Neural crest cell (in vitro differentiated cells): ENCODE data around the gene C11orf58. TPM values are rescaled to one million over a fixed set of nuclear protein-coding genes. Genes with fewer than 3 reads are reported as not detected.

Experiments
- DNase-seq: peaks from one replicate; pipeline ENCODE4 v3.0.0; 2021; ENCODE audit warnings: low read depth, mixed read lengths, low spot score
- H3K27ac Mint-ChIP-seq: one replicate; pipeline ENCODE4 v1.8.0; 2021; ENCODE audit warnings: mild to moderate bottlenecking, mixed read lengths; ENCODE audit not compliant: unreplicated experiment
- H3K27me3 Mint-ChIP-seq: 2 replicates; pipeline ENCODE4 v1.8.0; 2021; ENCODE audit warnings: low read depth, mild to moderate bottlenecking, mixed read lengths
- H3K36me3 Mint-ChIP-seq: 2 replicates; pipeline ENCODE4 v1.8.0; 2021; ENCODE audit warnings: low read depth, mild to moderate bottlenecking, mixed read lengths
- H3K4me1 Mint-ChIP-seq: 2 replicates; pipeline ENCODE4 v1.8.0; 2021; ENCODE audit warnings: mixed read lengths
- H3K4me3 Mint-ChIP-seq: one replicate; pipeline ENCODE4 v1.8.0; 2021; ENCODE audit warnings: mild to moderate bottlenecking, mixed read lengths
- H3K9me3 Mint-ChIP-seq: 2 replicates; pipeline ENCODE4 v1.8.0; 2021; ENCODE audit warnings: mixed read lengths
- CTCF ChIP-seq: fragments of 200-600 bp; sonication (generic); conservative IDR thresholded peaks from 2 replicates; pipeline ENCODE4 v1.5.0; 2021; ENCODE audit warnings: antibody characterized with exemption, mild to moderate bottlenecking
- long read RNA-seq: library from polyadenylated mRNA; unstranded; transcript quantifications from one replicate; pipeline ENCODE4 v2.0.0, GENCODE V29; 2020
- total RNA-seq: library from RNA; stranded (reverse); gene quantifications from 2 replicates; pipeline ENCODE4 v1.2.1, GENCODE V29; 2021

Gene C11orf58
- 187 and 203 TPM in 2 replicates for total RNA-seq
- long read RNA-seq, transcript C11orf58-201 (5 exons, 2,049 nt): major isoform, 780 of 832 reads
- long read RNA-seq, partial matches to known transcripts: 7 of 832 reads
- long read RNA-seq, other reads (novel, unspliced or antisense): 41 of 832 reads

DNA sequence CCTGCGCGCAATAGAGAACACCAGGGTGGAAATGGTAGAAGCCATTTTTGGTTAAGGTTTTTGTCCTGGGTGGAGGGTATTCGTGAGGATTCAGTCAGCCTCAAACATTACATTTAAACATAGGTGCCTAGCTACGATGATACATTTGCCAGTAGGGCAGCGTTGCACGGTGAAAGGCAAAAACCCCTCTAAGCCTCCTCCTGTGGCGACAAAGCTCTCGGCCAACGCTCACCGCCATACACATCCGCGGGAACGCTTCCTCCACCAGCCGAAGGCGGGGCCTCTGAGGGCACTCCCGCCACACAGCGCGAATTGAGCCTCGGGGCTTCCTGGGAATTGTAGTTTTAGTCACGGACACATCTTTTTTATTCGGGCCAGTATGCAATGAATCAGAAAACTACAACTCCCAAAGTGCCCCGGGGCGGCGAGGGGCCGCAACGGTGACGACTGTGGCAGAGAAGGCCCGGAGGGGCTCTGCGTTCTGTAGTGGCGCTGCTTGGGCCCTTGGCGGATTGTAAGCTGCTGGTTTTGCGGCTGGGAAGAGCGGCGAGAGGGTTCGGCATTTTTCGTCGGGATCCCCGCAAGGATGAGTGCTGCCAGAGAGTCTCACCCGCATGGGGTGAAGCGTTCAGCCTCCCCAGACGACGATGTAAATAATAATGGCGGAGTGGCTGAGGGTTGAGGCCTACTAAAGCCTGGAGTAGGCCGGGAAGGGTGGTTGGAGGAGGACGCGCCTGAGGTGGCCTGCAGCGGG is at the start of gene C11orf58:
C11orf58 (plus strand) TSS at position 455 of the 754 bp plus-strand sequence; CDS start at position 587, 132 bp downstream.
- no peaks in the 10 kb centered on the region for H3K27me3 Mint-ChIP-seq
- no peak for TF ChIP-seq CTCF
- no peak within 1 kb of the TSS for H3K4me3 Mint-ChIP-seq
- H3K27ac Mint-ChIP-seq: peak within 1 kb of the TSS; percentile 84
- DNase-seq: peak; percentile 95
- H3K36me3 Mint-ChIP-seq: peaks cover 8% of the 10 kb centered on the region
- H3K4me1 Mint-ChIP-seq: peaks cover 21% of the 10 kb centered on the region
- H3K9me3 Mint-ChIP-seq: no peaks in the 10 kb centered on the region

DNA sequence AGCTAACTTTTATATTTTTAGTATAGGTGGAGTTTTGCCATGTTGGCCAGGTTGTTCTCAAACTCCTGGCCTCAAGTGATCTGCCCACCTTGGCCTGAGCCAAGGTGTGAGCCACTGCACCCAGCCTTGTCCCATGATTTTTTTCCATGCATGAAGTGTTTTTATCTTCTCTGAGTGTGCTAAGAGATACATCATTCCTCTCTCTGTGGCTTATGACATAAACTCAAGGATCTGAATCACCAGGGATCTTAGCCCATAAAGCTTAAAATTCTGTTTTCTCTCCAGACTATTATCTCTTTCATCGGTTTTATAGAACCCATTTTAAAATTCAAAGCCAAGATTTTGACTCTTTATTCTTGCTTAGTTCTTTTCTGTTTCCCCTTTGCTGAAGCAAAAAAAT is 48.4 kb upstream of the C11orf58 start:
- TF ChIP-seq CTCF: no peak
- Mint-ChIP-seq H3K36me3 (no peaks in the 10 kb centered on the region), H3K9me3 (peaks cover 3% of the 10 kb centered on the region), H3K4me3 (no peak overlapping the region), H3K27me3 (no peaks in the 10 kb centered on the region), H3K27ac (no peak overlapping the region), H3K4me1 (no peaks in the 10 kb centered on the region)
- DNase-seq: no peak

- no peaks in the 10 kb centered on the region for H3K9me3 Mint-ChIP-seq
- H3K36me3 Mint-ChIP-seq: no peaks in the 10 kb centered on the region
- H3K4me3 Mint-ChIP-seq: no peak overlapping the region
- DNase-seq: no peak
- no peak for TF ChIP-seq CTCF
- H3K27me3 Mint-ChIP-seq: no peaks in the 10 kb centered on the region
- H3K4me1 Mint-ChIP-seq: no peaks in the 10 kb centered on the region
- H3K27ac Mint-ChIP-seq: no peak overlapping the region
Observed at GRCh38 chr11:16703795-16704194, 34.7 kb upstream of the C11orf58 start.

DNA sequence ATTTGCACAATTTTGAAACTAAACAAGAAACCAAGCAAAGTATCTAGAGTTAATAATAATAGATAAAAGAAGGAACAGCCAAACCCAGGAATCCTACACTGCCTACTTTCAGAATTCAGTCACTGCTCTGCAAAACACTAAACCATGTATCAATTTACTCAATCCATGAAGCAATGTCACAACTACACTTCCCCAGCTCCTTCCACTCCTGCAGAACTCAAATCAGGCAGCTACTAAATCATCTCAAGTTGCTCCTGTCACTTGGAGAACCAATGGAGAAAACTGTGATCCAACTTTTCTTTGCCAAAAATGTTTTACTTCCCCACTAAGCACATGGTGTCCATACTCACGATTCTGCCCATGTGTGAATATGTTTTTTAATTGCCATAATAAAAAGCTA is 24.9 kb upstream of the C11orf58 start:
- no peak for DNase-seq
- no peak for TF ChIP-seq CTCF
- Mint-ChIP-seq H3K4me3 (no peak overlapping the region), H3K27me3 (no peaks in the 10 kb centered on the region), H3K4me1 (peaks cover 12% of the 10 kb centered on the region), H3K27ac (no peak overlapping the region), H3K9me3 (no peaks in the 10 kb centered on the region), H3K36me3 (no peaks in the 10 kb centered on the region)

GRCh38 chr11:16722581-16723344 is 15.7 kb upstream of the C11orf58 start:
- no peak for DNase-seq
- Mint-ChIP-seq H3K4me3 (no peak overlapping the region), H3K36me3 (no peaks in the 10 kb centered on the region), H3K27me3 (no peaks in the 10 kb centered on the region), H3K4me1 (peaks cover 8% of the 10 kb centered on the region), H3K9me3 (no peaks in the 10 kb centered on the region), H3K27ac (no peak overlapping the region)
- no peak for TF ChIP-seq CTCF
